ENCODE results near the gene PDE4A. TPM values are rescaled to one million over a fixed set of nuclear protein-coding genes. Genes with fewer than 3 reads are reported as not detected.
"Not testable (repeated sequence)": the region's sequence is repeated elsewhere in the genome, so short reads cannot be mapped to it uniquely, and the experiment has no call there.

Gene PDE4A
- total RNA-seq, 1 donor, result 5.1 TPM

DNA sequence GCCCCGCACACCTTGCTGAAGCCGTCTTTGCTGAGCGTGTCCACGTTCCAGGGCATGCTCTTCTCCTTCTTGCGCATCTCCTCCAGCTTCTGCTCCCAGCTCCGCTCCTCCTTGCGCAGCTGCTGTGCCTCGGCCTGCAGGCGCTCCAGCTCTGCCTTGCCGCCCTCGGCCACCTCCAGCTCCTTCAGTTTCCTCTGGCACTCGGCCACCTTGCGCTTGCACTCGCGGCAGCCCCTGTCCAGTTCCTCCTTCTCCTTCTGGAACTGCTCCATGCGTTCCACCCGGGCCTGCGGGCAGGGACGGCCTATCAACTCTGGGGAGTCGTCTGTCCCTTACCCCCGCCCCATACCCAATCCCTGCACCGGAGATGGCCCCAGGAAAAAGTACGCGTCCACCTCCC is 24.4 kb upstream of the PDE4A start:
- Histone ChIP-seq H3K36me3 (ENCODE audit: insufficient read depth, low read length) (peaks cover 42% of the 10 kb centered on the region), H3K9me3 (ENCODE audit: low read depth, low read length) (no peaks in the 10 kb centered on the region), H2AFZ (ENCODE audit: low read length) (no peak overlapping the region), H3K27me3 (ENCODE audit: insufficient read depth, low read length) (no peaks in the 10 kb centered on the region), H4K20me1 (ENCODE audit: insufficient read depth, low read length) (peaks cover 32% of the 10 kb centered on the region), H3K4me2 (ENCODE audit: insufficient read depth, low read length) (no peak overlapping the region), H3K79me2 (ENCODE audit: insufficient read depth, low read length) (peaks cover 50% of the 10 kb centered on the region), H3K4me1 (ENCODE audit: insufficient read depth, low read length) (peaks cover 2% of the 10 kb centered on the region), H3K4me3 (ENCODE audit: insufficient read depth, low read length) (no peak overlapping the region), H3K27ac (ENCODE audit: low read depth, low read length) (no peak overlapping the region)
- no peak for DNase-seq (ENCODE audit: insufficient read length, low spot score, missing footprints)
- TF ChIP-seq, protein P1, sequence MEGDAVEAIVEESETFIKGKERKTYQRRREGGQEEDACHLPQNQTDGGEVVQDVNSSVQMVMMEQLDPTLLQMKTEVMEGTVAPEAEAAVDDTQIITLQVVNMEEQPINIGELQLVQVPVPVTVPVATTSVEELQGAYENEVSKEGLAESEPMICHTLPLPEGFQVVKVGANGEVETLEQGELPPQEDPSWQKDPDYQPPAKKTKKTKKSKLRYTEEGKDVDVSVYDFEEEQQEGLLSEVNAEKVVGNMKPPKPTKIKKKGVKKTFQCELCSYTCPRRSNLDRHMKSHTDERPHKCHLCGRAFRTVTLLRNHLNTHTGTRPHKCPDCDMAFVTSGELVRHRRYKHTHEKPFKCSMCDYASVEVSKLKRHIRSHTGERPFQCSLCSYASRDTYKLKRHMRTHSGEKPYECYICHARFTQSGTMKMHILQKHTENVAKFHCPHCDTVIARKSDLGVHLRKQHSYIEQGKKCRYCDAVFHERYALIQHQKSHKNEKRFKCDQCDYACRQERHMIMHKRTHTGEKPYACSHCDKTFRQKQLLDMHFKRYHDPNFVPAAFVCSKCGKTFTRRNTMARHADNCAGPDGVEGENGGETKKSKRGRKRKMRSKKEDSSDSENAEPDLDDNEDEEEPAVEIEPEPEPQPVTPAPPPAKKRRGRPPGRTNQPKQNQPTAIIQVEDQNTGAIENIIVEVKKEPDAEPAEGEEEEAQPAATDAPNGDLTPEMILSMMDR (IDR thresholded peaks at IDR 0.05; ENCODE audit: extremely low read depth, low read depth, low read length), result no peak

DNA sequence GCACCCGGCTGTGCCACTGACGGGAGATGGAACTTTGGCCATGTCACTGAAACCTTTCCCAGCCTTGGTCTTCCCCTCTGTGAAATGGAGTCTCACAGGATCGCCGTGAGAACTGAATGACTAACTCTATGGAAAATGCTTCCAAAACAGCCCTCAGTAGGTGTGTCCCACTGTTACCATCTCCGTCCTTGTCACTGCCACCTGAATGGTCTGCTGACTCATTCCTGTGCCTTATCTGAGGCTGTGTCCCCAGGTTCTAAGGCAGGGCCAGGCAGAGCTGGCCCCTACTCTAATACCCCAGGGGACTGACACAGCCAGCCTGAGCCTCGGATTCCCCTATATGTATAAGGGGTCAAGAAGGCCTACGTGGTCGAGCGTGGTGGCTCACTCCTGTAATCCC is 21.5 kb upstream of the PDE4A start:
- H3K4me2 ChIP-seq (ENCODE audit: insufficient read depth, low read length), result no peak overlapping the region
- no peak overlapping the region for H3K27ac ChIP-seq (ENCODE audit: low read depth, low read length)
- H3K79me2 ChIP-seq (ENCODE audit: insufficient read depth, low read length), result peaks cover 77% of the 10 kb centered on the region
- H4K20me1 ChIP-seq (ENCODE audit: insufficient read depth, low read length), result peaks cover 45% of the 10 kb centered on the region
- no peak for DNase-seq (ENCODE audit: insufficient read length, low spot score, missing footprints)
- TF ChIP-seq, protein P1 (IDR thresholded peaks at IDR 0.05; ENCODE audit: extremely low read depth, low read depth, low read length), result no peak
- no peak overlapping the region for H3K4me3 ChIP-seq (ENCODE audit: insufficient read depth, low read length)
- peaks cover 19% of the 10 kb centered on the region for H3K36me3 ChIP-seq (ENCODE audit: insufficient read depth, low read length)
- H2AFZ ChIP-seq (ENCODE audit: low read length), result no peak overlapping the region
- no peaks in the 10 kb centered on the region for H3K27me3 ChIP-seq (ENCODE audit: insufficient read depth, low read length)
- H3K4me1 ChIP-seq (ENCODE audit: insufficient read depth, low read length), result peaks cover 19% of the 10 kb centered on the region
- no peaks in the 10 kb centered on the region for H3K9me3 ChIP-seq (ENCODE audit: low read depth, low read length)

DNA sequence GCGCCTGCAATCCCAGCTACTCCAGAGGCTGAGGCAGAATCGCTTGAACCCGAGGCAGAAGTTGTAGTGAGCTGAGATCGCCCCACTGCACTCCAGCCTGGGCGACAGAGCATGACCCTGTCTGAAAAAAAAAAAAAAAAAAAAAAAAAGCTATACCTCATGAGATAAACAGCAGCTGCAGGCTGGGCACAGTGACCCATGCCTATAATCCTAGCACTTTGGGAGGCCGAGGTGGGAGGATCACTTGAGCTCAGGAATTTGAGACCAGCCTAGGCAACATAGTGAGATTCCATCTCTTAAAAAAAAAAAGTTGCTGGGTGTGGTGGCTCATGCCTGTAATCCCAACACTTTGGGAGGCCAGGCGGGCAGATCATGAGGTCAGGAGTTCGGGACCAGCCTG is 21.0 kb upstream of the PDE4A start:
- H3K36me3 ChIP-seq (ENCODE audit: insufficient read depth, low read length), result peaks cover 19% of the 10 kb centered on the region
- DNase-seq (ENCODE audit: insufficient read length, low spot score, missing footprints); H3K4me3 ChIP-seq (ENCODE audit: insufficient read depth, low read length); H3K27me3 ChIP-seq (ENCODE audit: insufficient read depth, low read length); H3K4me2 ChIP-seq (ENCODE audit: insufficient read depth, low read length); H3K9me3 ChIP-seq (ENCODE audit: low read depth, low read length); H2AFZ ChIP-seq (ENCODE audit: low read length); H3K27ac ChIP-seq (ENCODE audit: low read depth, low read length): not testable (repeated sequence)
- H3K4me1 ChIP-seq (ENCODE audit: insufficient read depth, low read length), result peaks cover 24% of the 10 kb centered on the region
- peaks cover 77% of the 10 kb centered on the region for H3K79me2 ChIP-seq (ENCODE audit: insufficient read depth, low read length)
- peaks cover 45% of the 10 kb centered on the region for H4K20me1 ChIP-seq (ENCODE audit: insufficient read depth, low read length)

GRCh38 chr19:10399878-10400277 is 20.5 kb upstream of the PDE4A start:
- Histone ChIP-seq H3K9me3 (ENCODE audit: low read depth, low read length) (no peaks in the 10 kb centered on the region), H4K20me1 (ENCODE audit: insufficient read depth, low read length) (peaks cover 45% of the 10 kb centered on the region), H3K27me3 (ENCODE audit: insufficient read depth, low read length) (no peaks in the 10 kb centered on the region), H3K4me2 (ENCODE audit: insufficient read depth, low read length) (no peak overlapping the region), H2AFZ (ENCODE audit: low read length) (no peak overlapping the region), H3K79me2 (ENCODE audit: insufficient read depth, low read length) (peaks cover 77% of the 10 kb centered on the region), H3K27ac (ENCODE audit: low read depth, low read length) (no peak overlapping the region), H3K4me3 (ENCODE audit: insufficient read depth, low read length) (no peak overlapping the region), H3K36me3 (ENCODE audit: insufficient read depth, low read length) (peaks cover 16% of the 10 kb centered on the region), H3K4me1 (ENCODE audit: insufficient read depth, low read length) (peaks cover 27% of the 10 kb centered on the region)
- peak; percentile 87 for DNase-seq (ENCODE audit: insufficient read length, low spot score, missing footprints)
- TF ChIP-seq, protein P1 (IDR thresholded peaks at IDR 0.05; ENCODE audit: extremely low read depth, low read depth, low read length), result no peak

Measured in osteoblast (primary cell).